ENCODE results near the gene DIRAS2. TPM values are rescaled to one million over a fixed set of nuclear protein-coding genes. Genes with fewer than 3 reads are reported as not detected.

DIRAS2 gene, protein sequence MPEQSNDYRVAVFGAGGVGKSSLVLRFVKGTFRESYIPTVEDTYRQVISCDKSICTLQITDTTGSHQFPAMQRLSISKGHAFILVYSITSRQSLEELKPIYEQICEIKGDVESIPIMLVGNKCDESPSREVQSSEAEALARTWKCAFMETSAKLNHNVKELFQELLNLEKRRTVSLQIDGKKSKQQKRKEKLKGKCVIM
- 3.4 and 9.8 TPM in 2 replicates for total RNA-seq

DNA sequence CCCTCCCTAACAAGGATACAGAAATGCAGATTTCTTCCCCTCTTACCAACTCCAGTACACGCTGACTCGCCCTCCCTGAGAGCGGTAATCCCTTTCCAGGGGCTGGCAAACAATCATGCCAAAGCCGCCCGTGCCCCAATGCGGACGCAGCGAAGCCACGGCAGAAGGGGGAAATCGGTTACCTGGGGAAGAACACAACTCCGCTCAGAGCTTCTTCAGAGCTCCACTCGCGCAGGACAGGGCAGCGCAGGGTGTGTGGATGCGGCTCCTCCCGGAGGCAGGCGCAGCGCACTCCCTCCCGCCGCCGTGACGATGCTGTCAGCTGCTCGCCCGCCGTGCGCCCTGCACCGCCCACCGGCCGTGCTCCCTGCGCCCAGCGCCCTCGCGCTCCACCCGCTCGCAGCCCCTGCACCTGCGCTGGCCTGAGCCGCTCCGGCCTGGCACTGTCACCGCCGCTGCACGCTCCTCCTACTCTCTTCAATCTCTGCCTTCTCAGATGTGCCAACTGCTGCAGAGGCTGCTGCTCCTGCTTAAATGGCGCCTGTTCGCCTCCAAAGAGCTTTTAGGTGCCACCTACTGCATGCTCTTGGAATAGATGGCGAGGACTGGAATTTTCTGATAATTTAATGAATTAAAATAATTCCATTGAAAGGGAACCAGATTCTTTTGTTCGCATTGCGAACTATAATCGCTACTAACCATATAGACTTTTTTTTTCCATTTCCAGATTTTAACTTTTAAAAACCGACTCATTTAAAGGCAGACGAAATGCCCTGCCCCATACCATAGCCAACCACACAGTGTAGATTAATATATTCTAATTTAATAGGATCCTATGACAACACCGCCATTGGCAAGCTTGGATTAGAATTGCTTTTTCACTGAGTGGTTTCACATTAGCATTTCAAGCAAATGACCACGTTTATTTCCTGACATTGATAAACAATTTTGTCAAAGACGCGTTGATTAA lies at the start of gene DIRAS2:
Gene DIRAS2, minus strand, starts transcription at position 255 of the 970 bp plus-strand sequence. CDS start 28,997 bp downstream, outside the sequence.

Other genes with a start within 250 kb of the DIRAS2 start
- gene SYK, start 159.0 kb upstream of the DIRAS2 start, total RNA-seq, result 6.5 and 7.5 TPM in 2 replicates

Measured in mesangial cell (primary cell).